ENCODE data around the gene A2M. TPM values are rescaled to one million over a fixed set of nuclear protein-coding genes. Genes with fewer than 3 reads are reported as not detected.
"Not testable (repeated sequence)": the region's sequence is repeated elsewhere in the genome, so short reads cannot be mapped to it uniquely, and the experiment has no call there.

A2M gene
- total RNA-seq, 4 donors from 2014 or later = 77.1 to 135 (median 126) TPM

DNA sequence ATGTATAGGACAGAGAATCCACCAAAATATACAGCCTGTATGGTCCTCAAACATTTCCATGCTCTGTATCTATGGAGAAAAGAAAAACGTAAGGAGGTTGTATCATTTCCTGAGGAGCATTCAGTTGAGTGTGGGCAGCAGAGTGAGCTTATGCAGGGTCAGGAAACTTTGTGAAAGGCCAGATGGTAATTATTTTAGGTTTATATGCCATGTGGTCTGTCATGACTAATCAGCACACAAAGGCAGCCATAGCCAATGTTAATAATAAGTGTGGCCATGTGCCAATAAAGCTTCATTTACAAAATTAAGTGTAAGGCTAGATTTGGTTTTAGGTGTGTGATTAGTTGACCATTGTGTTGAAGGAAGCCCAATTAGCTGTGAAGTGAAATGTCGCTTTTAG lies 33.2 kb upstream of the A2M start:
- TF ChIP-seq POLR2A (IDR thresholded peaks at IDR 0.05) = no peak
- TF ChIP-seq, protein P1, sequence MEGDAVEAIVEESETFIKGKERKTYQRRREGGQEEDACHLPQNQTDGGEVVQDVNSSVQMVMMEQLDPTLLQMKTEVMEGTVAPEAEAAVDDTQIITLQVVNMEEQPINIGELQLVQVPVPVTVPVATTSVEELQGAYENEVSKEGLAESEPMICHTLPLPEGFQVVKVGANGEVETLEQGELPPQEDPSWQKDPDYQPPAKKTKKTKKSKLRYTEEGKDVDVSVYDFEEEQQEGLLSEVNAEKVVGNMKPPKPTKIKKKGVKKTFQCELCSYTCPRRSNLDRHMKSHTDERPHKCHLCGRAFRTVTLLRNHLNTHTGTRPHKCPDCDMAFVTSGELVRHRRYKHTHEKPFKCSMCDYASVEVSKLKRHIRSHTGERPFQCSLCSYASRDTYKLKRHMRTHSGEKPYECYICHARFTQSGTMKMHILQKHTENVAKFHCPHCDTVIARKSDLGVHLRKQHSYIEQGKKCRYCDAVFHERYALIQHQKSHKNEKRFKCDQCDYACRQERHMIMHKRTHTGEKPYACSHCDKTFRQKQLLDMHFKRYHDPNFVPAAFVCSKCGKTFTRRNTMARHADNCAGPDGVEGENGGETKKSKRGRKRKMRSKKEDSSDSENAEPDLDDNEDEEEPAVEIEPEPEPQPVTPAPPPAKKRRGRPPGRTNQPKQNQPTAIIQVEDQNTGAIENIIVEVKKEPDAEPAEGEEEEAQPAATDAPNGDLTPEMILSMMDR (IDR thresholded peaks at IDR 0.05 in 4 of 5, conservative IDR thresholded peaks at IDR 0.05 in 1 of 5) = no peak
- Histone ChIP-seq H3K27ac (no peak overlapping the region), H3K9me3 (no peaks in the 10 kb centered on the region), H3K36me3 (no peaks in the 10 kb centered on the region), H3K4me3 (no peak overlapping the region), H3K27me3 (no peaks in the 10 kb centered on the region), H3K4me1 (no peaks in the 10 kb centered on the region)
- no peak for ATAC-seq
- no peak for DNase-seq
- in situ Hi-C loops (cut with MboI; ENCODE audit: low sequenced_read_pairs in 4 of 4) (no loop called here), intact Hi-C loops (cut with DNase I; ENCODE audit: low total_unique reads) (no loop called here)

DNA sequence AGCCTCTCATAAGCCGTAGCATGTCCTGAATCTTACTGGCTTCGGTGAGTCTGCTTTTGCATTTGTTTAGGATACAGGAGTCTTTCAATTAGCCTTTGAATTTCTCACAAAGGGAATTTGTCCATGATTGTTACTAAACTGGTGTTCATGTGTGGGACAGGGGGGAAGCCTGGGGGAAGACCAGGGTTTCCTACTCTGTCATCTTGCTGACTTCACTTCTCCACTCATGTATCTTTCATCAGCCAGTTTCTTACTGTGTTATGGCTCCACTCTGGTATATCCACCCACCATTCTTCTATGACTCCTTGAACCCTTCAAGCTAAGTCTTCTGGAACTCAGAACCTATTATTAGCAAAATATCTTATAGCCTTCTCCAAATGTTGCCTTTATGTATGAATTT lies 31.7 kb upstream of the A2M start:
- Histone ChIP-seq H3K9me3 (no peaks in the 10 kb centered on the region), H3K27me3 (no peaks in the 10 kb centered on the region), H3K4me1 (no peaks in the 10 kb centered on the region), H3K4me3 (no peak overlapping the region), H3K36me3 (no peaks in the 10 kb centered on the region), H3K27ac (no peak overlapping the region)
- intact Hi-C loops (cut with DNase I; ENCODE audit: low total_unique reads) (no loop called here), in situ Hi-C loops (cut with MboI; ENCODE audit: low sequenced_read_pairs in 4 of 4) (no loop called here)
- DNase-seq (no peak), ATAC-seq (no peak)
- no peak for TF ChIP-seq POLR2A (IDR thresholded peaks at IDR 0.05)
- TF ChIP-seq, protein P1 (IDR thresholded peaks at IDR 0.05 in 4 of 5, conservative IDR thresholded peaks at IDR 0.05 in 1 of 5) = no peak

DNA sequence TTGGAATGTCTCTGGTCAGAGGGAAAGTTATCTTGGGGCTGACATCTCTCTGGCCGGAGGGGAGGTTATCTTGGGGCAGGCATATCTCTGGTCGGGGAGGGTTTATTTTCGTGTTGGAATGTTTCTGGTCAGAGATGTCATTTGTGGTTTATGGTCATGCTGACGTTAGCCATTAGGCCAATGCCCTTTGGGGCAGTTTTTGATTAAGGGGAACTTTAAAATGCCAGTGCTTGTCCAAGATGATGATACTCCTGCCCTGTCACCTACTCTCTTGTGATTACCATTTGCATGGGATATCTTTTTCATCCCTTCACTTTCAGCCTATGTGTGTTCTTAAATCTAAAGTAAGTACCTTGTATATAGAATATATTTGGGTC lies 29.0 kb upstream of the A2M start:
- Histone ChIP-seq H3K27ac (no peak overlapping the region), H3K4me3 (no peak overlapping the region), H3K4me1 (no peaks in the 10 kb centered on the region), H3K36me3 (no peaks in the 10 kb centered on the region), H3K9me3 (no peaks in the 10 kb centered on the region), H3K27me3 (no peaks in the 10 kb centered on the region)
- TF ChIP-seq, protein P1 (IDR thresholded peaks at IDR 0.05 in 4 of 5, conservative IDR thresholded peaks at IDR 0.05 in 1 of 5) = no peak
- no peak for TF ChIP-seq POLR2A (IDR thresholded peaks at IDR 0.05)
- intact Hi-C loops (cut with DNase I; ENCODE audit: low total_unique reads) (no loop called here), in situ Hi-C loops (cut with MboI; ENCODE audit: low sequenced_read_pairs in 4 of 4) (no loop called here)
- ATAC-seq (no peak), DNase-seq (no peak)

DNA sequence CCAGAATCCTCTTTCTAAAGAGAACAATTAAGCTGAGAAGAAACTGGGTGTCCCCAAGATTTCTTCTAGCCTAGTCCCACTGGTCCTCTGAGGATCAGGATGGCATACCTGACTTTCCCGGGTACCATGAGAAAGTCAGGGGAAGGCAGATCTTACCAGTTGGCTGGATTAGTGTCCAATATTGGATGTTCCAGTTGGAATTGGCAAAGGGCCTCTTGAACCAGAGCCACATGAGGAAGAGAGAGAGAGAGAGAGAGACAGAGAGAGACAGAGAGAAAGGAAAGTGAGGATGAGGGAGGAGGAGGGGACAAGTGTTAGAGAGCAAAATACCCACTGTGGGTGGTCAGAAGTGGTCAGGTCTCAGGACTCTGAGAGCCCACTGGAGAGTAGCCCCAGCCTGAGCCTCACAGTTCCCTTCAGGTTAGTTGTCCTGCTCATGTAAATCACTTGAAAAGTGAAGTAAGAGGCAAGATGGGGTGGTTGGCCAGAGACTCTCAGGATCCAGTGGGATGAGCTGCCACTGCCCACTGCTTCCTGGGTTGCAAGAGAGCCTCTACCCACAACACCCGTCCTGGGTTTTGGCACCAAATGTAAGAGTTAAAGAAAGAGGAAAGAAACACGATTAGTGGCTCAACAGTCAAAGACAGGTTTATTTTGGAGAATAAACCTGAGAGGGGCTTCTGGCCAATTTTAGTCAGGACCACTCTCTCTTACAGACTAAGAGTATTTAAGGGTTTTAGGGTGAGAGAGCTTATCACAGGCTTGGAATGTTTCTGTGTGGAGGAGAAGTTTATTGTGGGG lies 28.4 kb upstream of the A2M start:
- Histone ChIP-seq H3K27me3 (no peaks in the 10 kb centered on the region), H3K9me3 (no peaks in the 10 kb centered on the region), H3K36me3 (no peaks in the 10 kb centered on the region), H3K4me3 (no peak overlapping the region), H3K4me1 (no peaks in the 10 kb centered on the region), H3K27ac (no peak overlapping the region)
- intact Hi-C loops (cut with DNase I; ENCODE audit: low total_unique reads) = no loop called here
- in situ Hi-C loops (cut with MboI; ENCODE audit: low sequenced_read_pairs in 4 of 4) = no loop called here
- ATAC-seq = no peak
- DNase-seq = no peak
- TF ChIP-seq, protein P1 (IDR thresholded peaks at IDR 0.05 in 4 of 5, conservative IDR thresholded peaks at IDR 0.05 in 1 of 5) = no peak
- TF ChIP-seq POLR2A (IDR thresholded peaks at IDR 0.05) = no peak

DNA sequence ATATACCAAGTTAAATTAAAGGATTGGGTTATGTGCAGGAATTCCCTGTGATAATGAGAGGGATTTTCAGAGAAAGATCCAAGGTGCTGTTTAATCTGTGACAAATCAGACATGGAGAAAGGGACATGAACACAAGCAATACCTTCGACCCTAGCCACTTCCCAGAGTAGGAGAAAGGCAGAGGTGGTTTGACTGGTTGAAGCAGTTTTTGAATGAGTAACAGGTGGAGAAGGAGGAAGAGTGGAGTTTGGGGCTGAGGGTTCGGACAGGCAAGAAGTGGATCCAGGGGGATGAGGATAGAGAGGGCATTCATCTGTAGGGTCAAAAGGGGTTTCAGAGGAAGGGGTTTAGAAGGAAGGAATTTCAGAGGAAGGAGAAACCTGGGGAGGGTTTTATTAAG lies 27.4 kb upstream of the A2M start:
- TF ChIP-seq, protein P1 (IDR thresholded peaks at IDR 0.05 in 4 of 5, conservative IDR thresholded peaks at IDR 0.05 in 1 of 5) = no peak
- no peak for TF ChIP-seq POLR2A (IDR thresholded peaks at IDR 0.05)
- Histone ChIP-seq H3K36me3 (no peaks in the 10 kb centered on the region), H3K4me3 (no peak overlapping the region), H3K9me3 (no peaks in the 10 kb centered on the region), H3K4me1 (no peaks in the 10 kb centered on the region), H3K27me3 (no peaks in the 10 kb centered on the region), H3K27ac (no peak overlapping the region)
- intact Hi-C loops (cut with DNase I; ENCODE audit: low total_unique reads) (no loop called here), in situ Hi-C loops (cut with MboI; ENCODE audit: low sequenced_read_pairs in 4 of 4) (no loop called here)
- DNase-seq = no peak
- no peak for ATAC-seq

DNA sequence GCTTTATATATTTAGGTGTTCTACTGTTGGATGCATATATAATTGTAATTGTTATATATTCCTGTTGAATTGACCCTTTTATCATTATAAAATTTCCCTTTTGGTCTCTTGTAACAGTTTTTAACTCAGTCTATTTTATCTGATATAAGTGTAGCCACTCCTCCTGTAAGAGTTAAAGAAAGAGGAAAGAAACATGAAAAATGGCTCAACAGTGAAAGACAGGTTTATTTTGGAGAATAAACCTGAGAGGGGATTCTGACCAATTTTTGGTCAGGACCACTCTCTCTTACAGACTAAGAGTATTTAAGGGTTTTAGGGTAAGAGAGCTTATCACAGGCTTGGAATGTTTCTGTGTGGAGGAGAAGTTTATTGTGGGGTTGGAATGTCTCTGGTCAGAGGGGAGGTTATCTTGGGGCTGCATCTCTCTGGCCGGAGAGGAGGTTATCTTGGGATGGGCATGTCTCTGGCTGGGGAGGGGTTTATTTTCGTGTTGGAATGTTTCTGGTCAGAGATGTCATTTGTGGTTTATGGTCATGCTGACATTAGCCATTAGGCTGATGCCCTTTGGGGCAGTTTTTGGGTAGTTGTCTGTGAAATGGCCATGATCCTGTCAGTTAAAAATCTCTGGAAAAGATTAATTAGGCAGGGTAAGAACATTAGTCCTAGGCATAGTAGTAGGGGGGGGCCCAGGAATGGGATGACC lies 24.0 kb upstream of the A2M start:
- H3K36me3 ChIP-seq; in situ Hi-C loops (cut with MboI; ENCODE audit: low sequenced_read_pairs in 4 of 4); H3K27ac ChIP-seq; DNase-seq; intact Hi-C loops (cut with DNase I; ENCODE audit: low total_unique reads); ATAC-seq; H3K27me3 ChIP-seq; H3K4me1 ChIP-seq; H3K4me3 ChIP-seq; H3K9me3 ChIP-seq: not testable (repeated sequence)
